K562 treated with DMSO at 1 percent for 48 hours (cell line): ENCODE data around the gene TTK. TPM values are rescaled to one million over a fixed set of nuclear protein-coding genes. Genes with fewer than 3 reads are reported as not detected.

Experiments used
- total RNA-seq: library from RNA; unstranded; fragments of 300-600 nt; gene quantifications from 2 replicates; pipeline ENCODE4 v1.2.3, GENCODE V29; 2022; ENCODE audit warnings: low replicate concordance; ENCODE audit errors: extremely low read depth

TTK gene
- total RNA-seq = not detected in 2 replicates

GRCh38 chr6:80004173-80005072 lies at the start of gene TTK:
Gene TTK, plus strand, starts transcription at chr6:80004649. Its CDS starts 1,195 bp downstream, at chr6:80005844.

Other genes with a start within 250 kb of the TTK start
- not detected in 2 replicates for gene ELOVL4, start 57.1 kb upstream of the TTK start, total RNA-seq
- not detected in 2 replicates for gene BCKDHB, start 102.0 kb downstream of the TTK start, total RNA-seq